Natural killer cell (primary cell): ENCODE results near the gene PDE10A. TPM values are rescaled to one million over a fixed set of nuclear protein-coding genes. Genes with fewer than 3 reads are reported as not detected.

Source experiments
- ATAC-seq, 3 donors: fragments of 150-1000 bp in 2 of 3; fragments of 200-7000 bp in 1 of 3; cut with Tn5 transposase; 1 replicate in 1 of 3; 2 replicates in 2 of 3; pipeline ENCODE4 v1.10.0; 2021; ENCODE audit warnings: mild to moderate bottlenecking in 2 of 3, moderate library complexity in 2 of 3
- DNase-seq, 2 donors: peaks; one replicate each; pipeline versions ENCODE4 v3.0.0 to v3.0.0-alpha.2; 2013 to 2021; ENCODE audit warnings: mixed read lengths in 1 of 2
- H3K27ac ChIP-seq: one replicate; pipeline ENCODE4 v1.5.1; 2013; ENCODE audit warnings: mild to moderate bottlenecking, low read length
- H3K27me3 ChIP-seq: one replicate; pipeline ENCODE4 v1.6.1; 2013; ENCODE audit warnings: low read length; ENCODE audit not compliant: control insufficient read depth, insufficient read depth
- H3K36me3 ChIP-seq: one replicate; pipeline ENCODE4 v1.6.1; 2013; ENCODE audit warnings: low read length; ENCODE audit not compliant: control insufficient read depth, insufficient read depth
- H3K4me1 ChIP-seq: one replicate; pipeline ENCODE4 v1.6.1; 2013; ENCODE audit warnings: low read length; ENCODE audit not compliant: control insufficient read depth, insufficient read depth
- H3K4me3 ChIP-seq: one replicate; pipeline ENCODE4 v1.5.1; 2013; ENCODE audit warnings: low read length
- H3K9me3 ChIP-seq: one replicate; pipeline ENCODE4 v1.6.1; 2013; ENCODE audit warnings: low read length; ENCODE audit not compliant: control insufficient read depth, insufficient read depth
- H3K27ac Mint-ChIP-seq, 2 donors: one replicate each; pipeline ENCODE4 v1.8.0; 2022; ENCODE audit warnings: mild to moderate bottlenecking in 2 of 2, mixed read lengths in 2 of 2, moderate library complexity in 1 of 2
- H3K27me3 Mint-ChIP-seq, 2 donors: one replicate each; pipeline ENCODE4 v1.8.0; 2022; ENCODE audit warnings: low read depth in 2 of 2, mixed read lengths in 2 of 2
- H3K36me3 Mint-ChIP-seq: one replicate; pipeline ENCODE4 v1.8.0; 2022; ENCODE audit warnings: mixed read lengths
- H3K4me1 Mint-ChIP-seq, 2 donors: one replicate each; pipeline ENCODE4 v1.8.0; 2022; ENCODE audit warnings: mixed read lengths in 2 of 2
- H3K4me3 Mint-ChIP-seq: one replicate; pipeline ENCODE4 v1.8.0; 2022; ENCODE audit warnings: mild to moderate bottlenecking, moderate library complexity, mixed read lengths
- H3K9me3 Mint-ChIP-seq, 2 donors: one replicate each; pipeline ENCODE4 v1.8.0; 2022; ENCODE audit warnings: mixed read lengths in 2 of 2
- CTCF ChIP-seq: fragments of 200-600 bp; IDR thresholded peaks from one replicate; pipeline ENCODE4 v1.8.0; 2022; ENCODE audit warnings: antibody characterized with exemption
- WGBS: methylation state at CpG from one replicate; pipeline ENCODE4 v1.1.7; 2013; ENCODE audit warnings: missing lambda C conversion rate; ENCODE audit not compliant: insufficient coverage; 5-methylcytosine and 5-hydroxymethylcytosine counted together
- intact Hi-C: fragments of 100-400 bp; cut with micrococcal nuclease; formaldehyde crosslinking; loops from one replicate; pipeline ENCODE4 v1.14.2; 2022
- total RNA-seq, 4 donors: library from RNA; stranded (reverse); fragments of 120-200 nt in 1 of 4; gene quantifications; one replicate each; pipeline versions ENCODE4 v1.2.3 to v1.2.4, GENCODE V29; 2013 to 2022

Gene PDE10A
- total RNA-seq, 3 donors from 2014 or later (not counting 1 experiment from before 2014, with no cell fraction given) = not detected

- Histone ChIP-seq H3K27ac (no peak overlapping the region), H3K27me3 (no peaks in the 10 kb centered on the region), H3K36me3 (no peaks in the 10 kb centered on the region), H3K9me3 (no peaks in the 10 kb centered on the region), H3K4me1 (no peaks in the 10 kb centered on the region), H3K4me3 (no peak overlapping the region)
- Mint-ChIP-seq H3K36me3 (no peaks in the 10 kb centered on the region), H3K27ac (no peak overlapping the region), H3K4me3 (no peak overlapping the region), H3K4me1 (no peaks in the 10 kb centered on the region), H3K9me3 (peaks cover 0 to 8% of the 10 kb centered on the region in 2 donors), H3K27me3 (no peaks in the 10 kb centered on the region)
- ATAC-seq (no peak), DNase-seq (no peak)
- WGBS = 95% methylated on average over 2 of the region's 4 CpGs
- intact Hi-C loops = no loop called here
- TF ChIP-seq CTCF = no peak
Measured at GRCh38 chr6:165536911-165537310, 126.1 kb downstream of the PDE10A start.

DNA sequence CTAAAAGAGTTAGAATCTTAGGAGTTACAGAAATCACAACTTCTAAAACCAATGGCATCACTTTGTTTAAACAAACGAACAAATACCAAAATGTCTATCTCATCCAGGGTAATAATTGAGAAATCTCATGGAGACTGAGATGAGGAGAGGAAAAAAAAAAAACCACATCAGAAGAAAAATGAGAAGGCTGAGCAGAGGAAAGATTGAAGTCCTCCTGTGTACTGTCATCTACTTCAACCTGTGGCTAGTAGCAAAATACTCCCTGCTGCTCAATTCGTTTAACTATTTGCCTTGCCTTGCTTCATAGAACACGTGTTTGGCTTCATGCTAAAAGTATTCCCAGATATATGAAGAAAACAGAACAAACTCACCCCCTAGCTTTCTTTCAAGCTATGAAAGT is 143.7 kb downstream of the PDE10A start:
- H3K27me3 ChIP-seq = no peaks in the 10 kb centered on the region
- H3K36me3 ChIP-seq = no peaks in the 10 kb centered on the region
- no peak overlapping the region for H3K27ac ChIP-seq
- no peaks in the 10 kb centered on the region for H3K9me3 ChIP-seq
- no peak for DNase-seq
- Mint-ChIP-seq H3K4me1 (no peaks in the 10 kb centered on the region), H3K36me3 (no peaks in the 10 kb centered on the region), H3K27ac (no peak overlapping the region), H3K9me3 (peaks cover 12% of the 10 kb centered on the region in 2 donors), H3K27me3 (no peaks in the 10 kb centered on the region), H3K4me3 (no peak overlapping the region)
- no peak overlapping the region for H3K4me3 ChIP-seq
- no peak for TF ChIP-seq CTCF
- intact Hi-C loops = no loop called here
- ATAC-seq = no peak
- no peaks in the 10 kb centered on the region for H3K4me1 ChIP-seq
- WGBS = 100% methylated on average over 2 of the region's 3 CpGs

DNA sequence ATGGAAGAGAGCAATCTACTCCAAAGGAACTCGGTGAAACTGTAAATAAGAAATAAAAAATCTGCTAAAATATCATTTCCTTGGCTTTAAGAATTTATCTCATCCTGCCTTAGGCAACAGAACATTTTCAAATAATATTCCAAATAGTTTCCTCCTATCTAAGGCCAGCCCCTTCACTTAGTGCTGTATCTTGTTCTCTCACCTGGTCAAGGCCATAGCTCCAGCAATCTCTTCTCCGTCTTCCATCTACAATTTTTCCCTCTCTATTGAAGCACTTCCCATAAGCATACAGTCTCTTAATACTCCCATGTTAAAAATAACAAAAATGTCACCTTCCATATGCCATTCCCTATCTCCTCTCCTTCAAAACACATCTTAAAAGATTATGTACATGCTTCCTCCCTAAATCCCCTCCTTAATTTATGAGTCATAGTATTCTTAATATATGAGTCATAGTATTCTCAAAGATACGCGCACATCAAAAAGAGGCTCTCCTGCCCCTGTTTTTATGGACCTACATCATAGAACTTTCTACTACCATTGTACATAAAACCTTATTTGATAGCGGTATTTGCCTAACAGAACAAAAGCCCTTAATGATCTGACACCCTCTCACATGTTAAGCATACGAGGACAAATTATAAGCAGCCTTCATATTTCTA is 146.9 kb downstream of the PDE10A start:
- no peaks in the 10 kb centered on the region for H3K27me3 Mint-ChIP-seq
- no peak for TF ChIP-seq CTCF
- Histone ChIP-seq H3K4me1 (no peaks in the 10 kb centered on the region), H3K4me3 (no peak overlapping the region), H3K36me3 (no peaks in the 10 kb centered on the region), H3K9me3 (no peaks in the 10 kb centered on the region), H3K27ac (no peak overlapping the region), H3K27me3 (no peaks in the 10 kb centered on the region)
- ATAC-seq (no peak), DNase-seq (no peak)
- no peaks in the 10 kb centered on the region for H3K4me1 Mint-ChIP-seq
- no peaks in the 10 kb centered on the region for H3K36me3 Mint-ChIP-seq
- no peak overlapping the region for H3K4me3 Mint-ChIP-seq
- WGBS = 86% methylated on average over 4 of the region's 6 CpGs
- no peak overlapping the region for H3K27ac Mint-ChIP-seq
- intact Hi-C loops = no loop called here
- peaks cover 9 to 10% of the 10 kb centered on the region in 2 donors for H3K9me3 Mint-ChIP-seq

- TF ChIP-seq CTCF = no peak
- Histone ChIP-seq H3K4me3 (no peak overlapping the region), H3K4me1 (no peaks in the 10 kb centered on the region), H3K27me3 (no peaks in the 10 kb centered on the region), H3K36me3 (no peaks in the 10 kb centered on the region), H3K27ac (no peak overlapping the region), H3K9me3 (no peaks in the 10 kb centered on the region)
- intact Hi-C loops = no loop called here
- Mint-ChIP-seq H3K9me3 (peaks cover 7 to 9% of the 10 kb centered on the region in 2 donors), H3K4me1 (no peaks in the 10 kb centered on the region), H3K27ac (no peak overlapping the region), H3K36me3 (no peaks in the 10 kb centered on the region), H3K4me3 (no peak overlapping the region), H3K27me3 (no peaks in the 10 kb centered on the region)
- DNase-seq (no peak), ATAC-seq (no peak)
- 94% methylated on average over 4 of the region's 4 CpGs for WGBS
Measured at GRCh38 chr6:165514621-165515020, 148.4 kb downstream of the PDE10A start.
